ENCODE results near the gene RALGPS1. TPM values are rescaled to one million over a fixed set of nuclear protein-coding genes. Genes with fewer than 3 reads are reported as not detected.
"Not testable (repeated sequence)": the region's sequence is repeated elsewhere in the genome, so short reads cannot be mapped to it uniquely, and the experiment has no call there.

Gene RALGPS1
- total RNA-seq, 4 donors from 2014 or later, result 4.6 to 11.9 (median 10.0) TPM

GRCh38 chr9:127142931-127143464 is 228.4 kb downstream of the RALGPS1 start:
- 86% methylated on average over 2 of the region's 2 CpGs for WGBS
- Histone ChIP-seq H3K4me3 (no peak overlapping the region), H3K27ac (replicated peaks in 1 of 4) (no peak overlapping the region), H3K36me3 (no peaks in the 10 kb centered on the region), H3K27me3 (no peaks in the 10 kb centered on the region), H3K9me3 (no peaks in the 10 kb centered on the region), H3K4me1 (peaks cover 0 to 15% (median 3%) of the 10 kb centered on the region in 4 donors)
- peak; percentile 14 for DNase-seq (ENCODE audit: extremely low spot score)
- intact Hi-C loops (cut with DNase I), result no loop called here
- TF ChIP-seq EP300 (IDR thresholded peaks at IDR 0.05) (no peak), POLR2AphosphoS5 (IDR thresholded peaks at IDR 0.05) (no peak), POLR2A (IDR thresholded peaks at IDR 0.05; ENCODE audit: low read depth) (no peak), CTCF (IDR thresholded peaks at IDR 0.05) (no peak)

- DNase-seq (ENCODE audit: extremely low spot score), result peak; percentile 90
Observed at GRCh38 chr9:127143920-127144465, 229.4 kb downstream of the RALGPS1 start.

GRCh38 chr9:127144670-127145445 is 230.3 kb downstream of the RALGPS1 start:
- intact Hi-C loops (cut with DNase I), result no loop called here
- Histone ChIP-seq H3K9me3 (no peaks in the 10 kb centered on the region), H3K36me3 (no peaks in the 10 kb centered on the region), H3K27ac (replicated peaks in 1 of 4) (peak overlapping the region; percentile 53 to 64 (median 56)), H3K4me3 (no peak overlapping the region), H3K4me1 (peaks cover 0 to 15% (median 3%) of the 10 kb centered on the region in 4 donors), H3K27me3 (no peaks in the 10 kb centered on the region)
- 71% methylated on average over 8 of the region's 8 CpGs for WGBS
- TF ChIP-seq POLR2AphosphoS5 (IDR thresholded peaks at IDR 0.05) (peak; percentile 25 to 41), POLR2A (IDR thresholded peaks at IDR 0.05; ENCODE audit: low read depth) (no peak)
- DNase-seq (ENCODE audit: extremely low spot score), result peak; percentile 92

More at GRCh38 chr9:127143920-127144465, 229.4 kb downstream of the RALGPS1 start:
- no peak overlapping the region for H3K4me3 ChIP-seq
- peaks cover 0 to 15% (median 3%) of the 10 kb centered on the region in 4 donors for H3K4me1 ChIP-seq
- peak overlapping the region in 3 of 4 donors; percentile 13 to 49 (median 47) for H3K27ac ChIP-seq (replicated peaks in 1 of 4)
- TF ChIP-seq POLR2A (IDR thresholded peaks at IDR 0.05; ENCODE audit: low read depth) (no peak), EP300 (IDR thresholded peaks at IDR 0.05) (no peak), POLR2AphosphoS5 (IDR thresholded peaks at IDR 0.05) (no peak), CTCF (IDR thresholded peaks at IDR 0.05) (no peak)
- H3K9me3 ChIP-seq, result no peaks in the 10 kb centered on the region
- H3K36me3 ChIP-seq, result no peaks in the 10 kb centered on the region
- H3K27me3 ChIP-seq, result no peaks in the 10 kb centered on the region
- intact Hi-C loops (cut with DNase I), result no loop called here
- 92% methylated on average over 8 of the region's 8 CpGs for WGBS

- H3K4me3 ChIP-seq; intact Hi-C loops (cut with DNase I); H3K27me3 ChIP-seq; DNase-seq (ENCODE audit: extremely low spot score); H3K36me3 ChIP-seq; H3K9me3 ChIP-seq; H3K4me1 ChIP-seq; H3K27ac ChIP-seq (replicated peaks in 1 of 4): not testable (repeated sequence)
Observed at GRCh38 chr9:127146841-127147240, 232.3 kb downstream of the RALGPS1 start.

GRCh38 chr9:127147251-127147650 is 232.7 kb downstream of the RALGPS1 start:
- H3K9me3 ChIP-seq, result no peaks in the 10 kb centered on the region
- H3K4me1 ChIP-seq, result peaks cover 0 to 6% (median 2%) of the 10 kb centered on the region in 4 donors
- H3K36me3 ChIP-seq, result no peaks in the 10 kb centered on the region
- 71% methylated on average over 2 of the region's 2 CpGs for WGBS
- no peak for TF ChIP-seq CTCF (IDR thresholded peaks at IDR 0.05)
- TF ChIP-seq POLR2AphosphoS5 (IDR thresholded peaks at IDR 0.05), result no peak
- no peak for TF ChIP-seq POLR2A (IDR thresholded peaks at IDR 0.05; ENCODE audit: low read depth)
- no peak for TF ChIP-seq EP300 (IDR thresholded peaks at IDR 0.05)
- no peaks in the 10 kb centered on the region for H3K27me3 ChIP-seq
- no peak overlapping the region for H3K4me3 ChIP-seq
- no peak for DNase-seq (ENCODE audit: extremely low spot score)
- intact Hi-C loops (cut with DNase I), result no loop called here
- H3K27ac ChIP-seq (replicated peaks in 1 of 4), result no peak overlapping the region
